K562 (cell line): ENCODE measurements around the gene FGF2. TPM values are rescaled to one million over a fixed set of nuclear protein-coding genes. Genes with fewer than 3 reads are reported as not detected.

Experiments used
- ARID4B ChIP-seq: sonication (generic); formaldehyde crosslinking; IDR thresholded peaks from 2 replicates; pipeline ENCODE4 v1.8.0; 2022; ENCODE audit warnings: mild to moderate bottlenecking, missing genetic modification reagents
- BRD4 ChIP-seq: fragments of 200-600 bp; sonication (generic); IDR thresholded peaks from 2 replicates; pipeline ENCODE4 v1.6.1; 2017; ENCODE audit warnings: inconsistent platforms
- CBX1 ChIP-seq: sonication (generic); IDR thresholded peaks from 2 replicates; pipeline ENCODE4 v1.6.1; 2016; ENCODE audit warnings: antibody characterized with exemption, low read depth, mild to moderate bottlenecking
- CC2D1A ChIP-seq: fragments of 450-650 bp; IDR thresholded peaks from 2 replicates; pipeline ENCODE4 v1.6.1; 2017; ENCODE audit warnings: mild to moderate bottlenecking
- CREBBP ChIP-seq: IDR thresholded peaks from one replicate; pipeline ENCODE4 v1.6.1; 2012; ENCODE audit warnings: low read depth, mild to moderate bottlenecking, control low read depth, inconsistent platforms, low read length
- HDAC6 ChIP-seq: IDR thresholded peaks from 2 replicates; pipeline ENCODE4 v1.6.1; 2012; ENCODE audit warnings: low read depth, mild to moderate bottlenecking, control low read depth, inconsistent platforms, low read length, moderate library complexity
- ILK ChIP-seq: fragments of 450-650 bp; IDR thresholded peaks from 2 replicates; pipeline ENCODE4 v1.6.1; 2016; ENCODE audit warnings: missing genetic modification characterization, low read depth, mild to moderate bottlenecking, missing compliant biosample characterization, moderate library complexity, borderline replicate concordance
- MAFF ChIP-seq: IDR thresholded peaks from 2 replicates; pipeline ENCODE4 v1.6.1; 2012; ENCODE audit warnings: low read length, improper control_type of control experiment
- MCM7 ChIP-seq, 2 experiments: fragments of 450-650 bp; IDR thresholded peaks; 2 replicates each; pipeline ENCODE4 v1.6.1; 2016 to 2018
- MTA3 ChIP-seq: fragments of 450-650 bp; formaldehyde crosslinking; IDR thresholded peaks from 2 replicates; pipeline ENCODE4 v1.6.1; 2017; ENCODE audit warnings: mild to moderate bottlenecking, borderline replicate concordance
- NFATC3 ChIP-seq: fragments of 450-650 bp; IDR thresholded peaks from 2 replicates; pipeline ENCODE4 v1.6.1; 2017; ENCODE audit warnings: mild to moderate bottlenecking
- NR2C2 ChIP-seq, 2 experiments: fragments of 200-800 bp in 1 of 2; sonication (Bioruptor generic) in 1 of 2; sonication (generic) in 1 of 2; formaldehyde crosslinking in 1 of 2; IDR thresholded peaks; 2 replicates each; pipeline versions ENCODE4 v1.6.1 to v1.8.0; 2016 to 2022; ENCODE audit warnings: mild to moderate bottlenecking in 1 of 2, missing compliant biosample characterization in 1 of 2, missing genetic modification characterization in 1 of 2, missing genetic modification reagents in 1 of 2
- POLR2A ChIP-seq: fragments of 450-650 bp; conservative IDR thresholded peaks from 2 replicates; pipeline ENCODE4 v1.6.1; 2016
- SRF ChIP-seq, 2 experiments: fragments of 250-450, 450-650 bp in 1 of 2; sonication (Bioruptor Pico) in 1 of 2; sonication (generic) in 1 of 2; formaldehyde crosslinking; IDR thresholded peaks; 2 replicates each; pipeline versions ENCODE4 v1.5.0 to v1.5.1; 2020 to 2022; ENCODE audit warnings: mild to moderate bottlenecking in 1 of 2, missing genetic modification reagents in 1 of 2
- TAF1 ChIP-seq: IDR thresholded peaks from 2 replicates; pipeline ENCODE4 v1.6.1; 2011; ENCODE audit warnings: mild to moderate bottlenecking, low read length, moderate library complexity; ENCODE audit not compliant: insufficient read depth, control insufficient read depth, severe bottlenecking; ENCODE audit errors: extremely low read depth
- ZBTB7A ChIP-seq: IDR thresholded peaks from 2 replicates; pipeline ENCODE4 v1.6.1; 2011; ENCODE audit warnings: low read depth, mild to moderate bottlenecking, low read length, moderate library complexity, borderline replicate concordance; ENCODE audit not compliant: control insufficient read depth
- ZC3H4 ChIP-seq: sonication (generic); formaldehyde crosslinking; IDR thresholded peaks from 2 replicates; pipeline ENCODE4 v1.9.0; 2021; ENCODE audit warnings: missing genetic modification reagents, borderline replicate concordance
- ZNF239 ChIP-seq: fragments of 250-450 bp; sonication (Bioruptor Pico); IDR thresholded peaks from 2 replicates; pipeline ENCODE4 v1.4.0; 2020; ENCODE audit warnings: mild to moderate bottlenecking
- ZNF316 ChIP-seq: fragments of 450-650 bp; IDR thresholded peaks from 2 replicates; pipeline ENCODE4 v1.6.1; 2016
- ZNF668 ChIP-seq: fragments of 250-450 bp; sonication (Bioruptor Pico); IDR thresholded peaks from 2 replicates; pipeline ENCODE4 v1.8.0; 2022; ENCODE audit warnings: mild to moderate bottlenecking, inconsistent platforms
- ZNF778 ChIP-seq: fragments of 450-650 bp; formaldehyde crosslinking; IDR thresholded peaks from 2 replicates; pipeline ENCODE4 v1.4.0; 2020; ENCODE audit warnings: mild to moderate bottlenecking, moderate library complexity
- polyA plus RNA-seq, 8 experiments: library from polyadenylated mRNA; depleted of rRNA in 4 of 8; stranded (reverse) in 5 of 8; unstranded in 3 of 8; fragments of >200 nt; fragmentation: Nextera tagmentation in 2 of 8; fragmentation: Illumina TruSeq in 1 of 8; extraction: Ambion mirVana in 2 of 8; extraction: Trizol in 1 of 8; gene quantifications; 2 replicates each; pipeline versions ENCODE4 v1.2.1 to v1.2.3, GENCODE V29; 2011 to 2014; ENCODE audit warnings: inconsistent platforms in 1 of 8, missing spikeins in 1 of 8
- total RNA-seq, 7 experiments: library from RNA; depleted of rRNA in 6 of 7; stranded (reverse); fragments of >200 nt in 6 of 7; fragmentation: Illumina TruSeq in 2 of 7; extraction: Trizol in 2 of 7; gene quantifications; 2 replicates each; pipeline versions ENCODE4 v1.2.1 to v1.2.3, GENCODE V29; 2011 to 2021; ENCODE audit warnings: low replicate concordance in 1 of 7
- TF ChIP-seq, protein P1 (sequence below): fragments of 450-650 bp; formaldehyde crosslinking; IDR thresholded peaks from 2 replicates; pipeline ENCODE4 v1.4.0; 2022; ENCODE audit warnings: mild to moderate bottlenecking, moderate library complexity
- TF ChIP-seq, protein P2 (sequence below): fragments of 200-800 bp; sonication (Bioruptor generic); IDR thresholded peaks from 2 replicates; pipeline ENCODE4 v1.6.1; 2017; ENCODE audit warnings: missing genetic modification characterization, missing compliant biosample characterization

Gene FGF2
- total and polyA plus RNA-seq, 9 of the 15 experiments (the other 6 are each of a cell fraction or from before 2014, with no cell fraction given): 2.5 to 19.4 (median 9.2) TPM

- no peak for TF ChIP-seq ZNF316
- no peak for TF ChIP-seq MCM7 (IDR thresholded peaks at IDR 0.05)
- TF ChIP-seq CREBBP: no peak
- TF ChIP-seq MAFF: no peak
- TF ChIP-seq, protein P1, sequence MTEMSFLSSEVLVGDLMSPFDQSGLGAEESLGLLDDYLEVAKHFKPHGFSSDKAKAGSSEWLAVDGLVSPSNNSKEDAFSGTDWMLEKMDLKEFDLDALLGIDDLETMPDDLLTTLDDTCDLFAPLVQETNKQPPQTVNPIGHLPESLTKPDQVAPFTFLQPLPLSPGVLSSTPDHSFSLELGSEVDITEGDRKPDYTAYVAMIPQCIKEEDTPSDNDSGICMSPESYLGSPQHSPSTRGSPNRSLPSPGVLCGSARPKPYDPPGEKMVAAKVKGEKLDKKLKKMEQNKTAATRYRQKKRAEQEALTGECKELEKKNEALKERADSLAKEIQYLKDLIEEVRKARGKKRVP (CRISPR knock-in tag): no peak
- no peak for TF ChIP-seq ZNF778 (CRISPR knock-in tag)
- TF ChIP-seq BRD4: no peak; the same call in 1 of the 2 replicates
- no peak for TF ChIP-seq MTA3
- TF ChIP-seq, protein P2, sequence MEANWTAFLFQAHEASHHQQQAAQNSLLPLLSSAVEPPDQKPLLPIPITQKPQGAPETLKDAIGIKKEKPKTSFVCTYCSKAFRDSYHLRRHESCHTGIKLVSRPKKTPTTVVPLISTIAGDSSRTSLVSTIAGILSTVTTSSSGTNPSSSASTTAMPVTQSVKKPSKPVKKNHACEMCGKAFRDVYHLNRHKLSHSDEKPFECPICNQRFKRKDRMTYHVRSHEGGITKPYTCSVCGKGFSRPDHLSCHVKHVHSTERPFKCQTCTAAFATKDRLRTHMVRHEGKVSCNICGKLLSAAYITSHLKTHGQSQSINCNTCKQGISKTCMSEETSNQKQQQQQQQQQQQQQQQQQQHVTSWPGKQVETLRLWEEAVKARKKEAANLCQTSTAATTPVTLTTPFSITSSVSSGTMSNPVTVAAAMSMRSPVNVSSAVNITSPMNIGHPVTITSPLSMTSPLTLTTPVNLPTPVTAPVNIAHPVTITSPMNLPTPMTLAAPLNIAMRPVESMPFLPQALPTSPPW (CRISPR knock-in tag): no peak
- TF ChIP-seq ZNF239 (CRISPR knock-in tag): no peak
- TF ChIP-seq ARID4B (CRISPR knock-in tag): no peak; the same call in 1 of the 2 replicates
- TF ChIP-seq ILK: no peak
- no peak for TF ChIP-seq ZBTB7A
- no peak for TF ChIP-seq SRF (CRISPR knock-in tag; IDR thresholded peaks at IDR 0.05)
- TF ChIP-seq TAF1: peak; percentile 56
- TF ChIP-seq HDAC6: no peak
- no peak for TF ChIP-seq CC2D1A
- TF ChIP-seq ZNF668: no peak
- no peak for TF ChIP-seq NFATC3
- no peak for TF ChIP-seq ZC3H4 (CRISPR knock-in tag)
- TF ChIP-seq NR2C2 (CRISPR knock-in tag; IDR thresholded peaks at IDR 0.05): no peak
- no peak for TF ChIP-seq NR2C2 (tag; IDR thresholded peaks at IDR 0.05)
- peak; percentile 52 for TF ChIP-seq POLR2A
- TF ChIP-seq CBX1: no peak; the same call in 1 of the 2 replicates
Measured at GRCh38 chr4:122921971-122922876, 95.6 kb downstream of the FGF2 start, which contains the start of gene NUDT6 (continued).
